ENCODE results near the gene EXOC7. TPM values are rescaled to one million over a fixed set of nuclear protein-coding genes. Genes with fewer than 3 reads are reported as not detected.

Gene EXOC7
- total and polyA plus RNA-seq, 2 experiments from 2014 or later, result 134 to 166 TPM

- TF ChIP-seq CTCF (IDR thresholded peaks at IDR 0.05; ENCODE audit: low read depth, low read length), result no peak
- DNase-seq (ENCODE audit: low read depth in 1 of 2, low spot score in 1 of 2), result no peak
- Histone ChIP-seq H3K27ac (no peak overlapping the region), H3K36me3 (peaks cover 50% of the 10 kb centered on the region), H3K4me1 (ENCODE audit: low read depth) (no peaks in the 10 kb centered on the region), H3K9me3 (ENCODE audit: low read depth) (no peaks in the 10 kb centered on the region), H3K27me3 (no peaks in the 10 kb centered on the region), H3K4me3 (no peak overlapping the region)
Measured at GRCh38 chr17:76088868-76089576, 14.6 kb downstream of the EXOC7 start.

GRCh38 chr17:76088041-76088867 is 15.3 kb downstream of the EXOC7 start:
- no peak for TF ChIP-seq CTCF (IDR thresholded peaks at IDR 0.05; ENCODE audit: low read depth, low read length)
- DNase-seq (ENCODE audit: low read depth in 1 of 2, low spot score in 1 of 2), result no peak
- Histone ChIP-seq H3K27me3 (no peaks in the 10 kb centered on the region), H3K9me3 (ENCODE audit: low read depth) (no peaks in the 10 kb centered on the region), H3K4me1 (ENCODE audit: low read depth) (no peaks in the 10 kb centered on the region), H3K27ac (no peak overlapping the region), H3K4me3 (no peak overlapping the region), H3K36me3 (peaks cover 43% of the 10 kb centered on the region)

- Histone ChIP-seq H3K4me1 (ENCODE audit: low read depth) (no peaks in the 10 kb centered on the region), H3K27ac (no peak overlapping the region), H3K9me3 (ENCODE audit: low read depth) (no peaks in the 10 kb centered on the region), H3K27me3 (no peaks in the 10 kb centered on the region), H3K36me3 (peaks cover 37% of the 10 kb centered on the region), H3K4me3 (no peak overlapping the region)
- DNase-seq (ENCODE audit: low read depth in 1 of 2, low spot score in 1 of 2), result no peak
- no peak for TF ChIP-seq CTCF (IDR thresholded peaks at IDR 0.05; ENCODE audit: low read depth, low read length)
Measured at GRCh38 chr17:76087531-76087930, 16.1 kb downstream of the EXOC7 start.

GRCh38 chr17:76086384-76086783 is 17.2 kb downstream of the EXOC7 start:
- H3K4me3 ChIP-seq, result no peak overlapping the region
- H3K36me3 ChIP-seq, result peaks cover 37% of the 10 kb centered on the region
- H3K27ac ChIP-seq, result no peak overlapping the region
- DNase-seq (ENCODE audit: low read depth in 1 of 2, low spot score in 1 of 2), result no peak
- TF ChIP-seq CTCF (IDR thresholded peaks at IDR 0.05; ENCODE audit: low read depth, low read length), result no peak
- H3K27me3 ChIP-seq, result no peaks in the 10 kb centered on the region
- H3K4me1 ChIP-seq (ENCODE audit: low read depth), result no peaks in the 10 kb centered on the region
- H3K9me3 ChIP-seq (ENCODE audit: low read depth), result no peaks in the 10 kb centered on the region

GRCh38 chr17:76085731-76086366 is 17.7 kb downstream of the EXOC7 start:
- H3K36me3 ChIP-seq, result peaks cover 36% of the 10 kb centered on the region
- DNase-seq (ENCODE audit: low read depth in 1 of 2, low spot score in 1 of 2), result no peak
- H3K27me3 ChIP-seq, result no peaks in the 10 kb centered on the region
- no peak overlapping the region for H3K4me3 ChIP-seq
- no peak for TF ChIP-seq CTCF (IDR thresholded peaks at IDR 0.05; ENCODE audit: low read depth, low read length)
- no peak overlapping the region for H3K27ac ChIP-seq
- H3K4me1 ChIP-seq (ENCODE audit: low read depth), result peaks cover under 1% of the 10 kb centered on the region
- H3K9me3 ChIP-seq (ENCODE audit: low read depth), result no peaks in the 10 kb centered on the region
